Transverse colon (tissue), 4 donors: ENCODE results near the gene DNAJB8.

Experiments
- CTCF ChIP-seq, 5 experiments: fragments of 200-600 bp in 3 of 5; fragments of 450-650 bp in 2 of 5; sonication (generic) in 3 of 5; IDR thresholded peaks; 1 replicate in 2 of 5; 2 replicates in 3 of 5; pipeline ENCODE4 v1.5.1; 2016 to 2017; ENCODE audit warnings: antibody characterized with exemption in 5 of 5, inconsistent platforms in 3 of 5, mild to moderate bottlenecking in 2 of 5, moderate library complexity in 1 of 5
- POLR2A ChIP-seq: fragments of 450-650 bp; IDR thresholded peaks from one replicate; pipeline ENCODE4 v1.6.1; 2016; ENCODE audit warnings: antibody characterized with exemption, mild to moderate bottlenecking, moderate library complexity
- POLR2AphosphoS5 ChIP-seq, 3 donors: sonication (generic); formaldehyde crosslinking; IDR thresholded peaks; one replicate each; pipeline ENCODE4 v1.6.1; 2016; ENCODE audit warnings: antibody characterized with exemption in 3 of 3

- TF ChIP-seq CTCF (IDR thresholded peaks at IDR 0.05) (no peak), POLR2A (no peak), POLR2AphosphoS5 (IDR thresholded peaks at IDR 0.05) (no peak)
Measured at GRCh38 chr3:128469556-128469955, 2.9 kb upstream of the DNAJB8 start.
